ENCODE data around the gene CPNE7. TPM values are rescaled to one million over a fixed set of nuclear protein-coding genes. Genes with fewer than 3 reads are reported as not detected.

The CPNE7 gene
- total RNA-seq, 1 experiment from 2014 or later: 40.4 TPM

- Mint-ChIP-seq H3K27ac (ENCODE audit: unreplicated experiment) (no peak overlapping the region), H3K27me3 (ENCODE audit: insufficient read depth, unreplicated experiment) (no peaks in the 10 kb centered on the region), H3K36me3 (ENCODE audit: insufficient read depth, unreplicated experiment) (no peaks in the 10 kb centered on the region), H3K4me1 (ENCODE audit: low read depth, unreplicated experiment) (peaks cover 33% of the 10 kb centered on the region), H3K4me3 (ENCODE audit: unreplicated experiment) (no peak overlapping the region), H3K9me3 (ENCODE audit: unreplicated experiment) (no peaks in the 10 kb centered on the region)
- ChIA-PET POLR2A (no interaction called here), CTCF (interaction anchor here (1.5 to 1.6 kb wide), 2 partner anchors 14 to 28 kb away, joined by 5 read pairs; no protein-coding TSS in a partner anchor)
- Histone ChIP-seq H3K4me3 (ENCODE audit: low read depth, low read length) (no peak overlapping the region), H3K36me3 (ENCODE audit: control insufficient read depth, insufficient read depth, low read length) (no peaks in the 10 kb centered on the region), H3K27me3 (replicated peaks; ENCODE audit: control insufficient read depth, insufficient read depth, low read length) (no peaks in the 10 kb centered on the region), H3K9me3 (no peaks in the 10 kb centered on the region; the same call in 1 of the 2 replicates), H3K4me1 (peaks cover 32% of the 10 kb centered on the region)
- no peak for TF ChIP-seq CTCF (IDR thresholded peaks at IDR 0.05; ENCODE audit: insufficient read depth in 1 of 2, low read depth in 1 of 2, low read length in 1 of 2, severe bottlenecking in 1 of 2, unreplicated experiment in 1 of 2)
- DNase-seq: no peak
- intact Hi-C loops (cut with micrococcal nuclease; ENCODE audit: unreplicated experiment): no loop called here
- BruUV-seq (replicated peaks): no TSS peak
Measured at GRCh38 chr16:89613954-89614459, 38.4 kb downstream of the CPNE7 start.

- no peak overlapping the region for H3K27ac Mint-ChIP-seq (ENCODE audit: unreplicated experiment)
- POLR2A ChIA-PET: no interaction called here
Measured at GRCh38 chr16:89615176-89615575, 39.6 kb downstream of the CPNE7 start.

GRCh38 chr16:89615596-89616090, 40.1 kb downstream of the CPNE7 start:
- H3K27ac Mint-ChIP-seq (ENCODE audit: unreplicated experiment): no peak overlapping the region

More at GRCh38 chr16:89615176-89615575, 39.6 kb downstream of the CPNE7 start:
- no peak for TF ChIP-seq CTCF (IDR thresholded peaks at IDR 0.05; ENCODE audit: insufficient read depth in 1 of 2, low read depth in 1 of 2, low read length in 1 of 2, severe bottlenecking in 1 of 2, unreplicated experiment in 1 of 2)
- H3K9me3 ChIP-seq: no peaks in the 10 kb centered on the region; the same call in 1 of the 2 replicates
- no peaks in the 10 kb centered on the region for H3K9me3 Mint-ChIP-seq (ENCODE audit: unreplicated experiment)
- H3K4me1 Mint-ChIP-seq (ENCODE audit: low read depth, unreplicated experiment): peaks cover 29% of the 10 kb centered on the region
- H3K36me3 Mint-ChIP-seq (ENCODE audit: insufficient read depth, unreplicated experiment): no peaks in the 10 kb centered on the region
- H3K27me3 Mint-ChIP-seq (ENCODE audit: insufficient read depth, unreplicated experiment): no peaks in the 10 kb centered on the region
- intact Hi-C loops (cut with micrococcal nuclease; ENCODE audit: unreplicated experiment): no loop called here
- no peak overlapping the region for H3K4me3 ChIP-seq (ENCODE audit: low read depth, low read length)
- H3K27me3 ChIP-seq (replicated peaks; ENCODE audit: control insufficient read depth, insufficient read depth, low read length): no peaks in the 10 kb centered on the region
- H3K36me3 ChIP-seq (ENCODE audit: control insufficient read depth, insufficient read depth, low read length): no peaks in the 10 kb centered on the region
- H3K4me3 Mint-ChIP-seq (ENCODE audit: unreplicated experiment): no peak overlapping the region
- CTCF ChIA-PET: interaction anchor here (1.4 to 1.6 kb wide), 3 partner anchors 16 to 30 kb away, joined by 4 to 5 read pairs (median 5); no protein-coding TSS in a partner anchor
- BruUV-seq (replicated peaks): no TSS peak
- peaks cover 20% of the 10 kb centered on the region for H3K4me1 ChIP-seq
- DNase-seq: no peak

More at GRCh38 chr16:89615596-89616090, 40.1 kb downstream of the CPNE7 start:
- H3K4me1 ChIP-seq: peaks cover 18% of the 10 kb centered on the region
- ChIA-PET POLR2A (no interaction called here), CTCF (interaction anchor here (1.4 to 1.6 kb wide), 3 partner anchors 16 to 29 kb away, joined by 4 to 5 read pairs (median 5); no protein-coding TSS in a partner anchor)
- Mint-ChIP-seq H3K27me3 (ENCODE audit: insufficient read depth, unreplicated experiment) (no peaks in the 10 kb centered on the region), H3K9me3 (ENCODE audit: unreplicated experiment) (no peaks in the 10 kb centered on the region), H3K4me1 (ENCODE audit: low read depth, unreplicated experiment) (peaks cover 25% of the 10 kb centered on the region), H3K4me3 (ENCODE audit: unreplicated experiment) (no peak overlapping the region), H3K36me3 (ENCODE audit: insufficient read depth, unreplicated experiment) (no peaks in the 10 kb centered on the region)
- TF ChIP-seq CTCF (IDR thresholded peaks at IDR 0.05; ENCODE audit: insufficient read depth in 1 of 2, low read depth in 1 of 2, low read length in 1 of 2, severe bottlenecking in 1 of 2, unreplicated experiment in 1 of 2): peak; percentile 52 to 59
- H3K36me3 ChIP-seq (ENCODE audit: control insufficient read depth, insufficient read depth, low read length): no peaks in the 10 kb centered on the region
- H3K27me3 ChIP-seq (replicated peaks; ENCODE audit: control insufficient read depth, insufficient read depth, low read length): no peaks in the 10 kb centered on the region
- intact Hi-C loops (cut with micrococcal nuclease; ENCODE audit: unreplicated experiment): no loop called here
- peak in 1 of 2 experiments; percentile 50 for DNase-seq
- no peak overlapping the region for H3K4me3 ChIP-seq (ENCODE audit: low read depth, low read length)
- no TSS peak for BruUV-seq (replicated peaks)
- no peaks in the 10 kb centered on the region for H3K9me3 ChIP-seq

Data from Caco-2 (cell line).